GM18498 (cell line): Measurements from ENCODE around the gene WFS1.

Source experiments
- ATAC-seq: cut with Tn5 transposase; IDR thresholded peaks from one replicate; pipeline ENCODE4 v1.9.1; 2021; ENCODE audit warnings: mild to moderate bottlenecking, moderate library complexity; ENCODE audit not compliant: unreplicated experiment

WFS1 gene

GRCh38 chr4:6277935-6278800 lies 8.5 kb downstream of the WFS1 start:
- peak; percentile 1 for ATAC-seq

DNA sequence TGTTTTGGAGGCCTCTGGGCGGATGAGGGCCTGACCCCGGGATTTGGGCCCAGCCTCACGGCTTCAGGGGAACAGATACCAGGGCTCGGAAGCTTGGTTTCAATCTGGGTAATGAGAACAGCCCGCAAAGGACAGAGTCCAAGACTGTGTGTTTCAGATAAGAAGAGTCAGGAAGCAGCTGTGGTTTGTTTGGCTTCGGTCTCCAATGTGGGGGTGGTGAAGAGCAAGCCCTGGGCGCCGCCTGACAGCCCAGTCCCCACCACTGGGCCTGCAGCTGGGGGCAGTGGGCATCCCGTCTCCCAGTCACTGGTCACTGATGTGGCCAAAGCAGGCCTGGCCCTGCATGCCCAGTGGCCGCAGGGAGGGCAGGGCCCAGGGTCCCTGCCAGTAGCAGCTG lies 9.1 kb downstream of the WFS1 start:
- peak; percentile 96 for ATAC-seq

DNA sequence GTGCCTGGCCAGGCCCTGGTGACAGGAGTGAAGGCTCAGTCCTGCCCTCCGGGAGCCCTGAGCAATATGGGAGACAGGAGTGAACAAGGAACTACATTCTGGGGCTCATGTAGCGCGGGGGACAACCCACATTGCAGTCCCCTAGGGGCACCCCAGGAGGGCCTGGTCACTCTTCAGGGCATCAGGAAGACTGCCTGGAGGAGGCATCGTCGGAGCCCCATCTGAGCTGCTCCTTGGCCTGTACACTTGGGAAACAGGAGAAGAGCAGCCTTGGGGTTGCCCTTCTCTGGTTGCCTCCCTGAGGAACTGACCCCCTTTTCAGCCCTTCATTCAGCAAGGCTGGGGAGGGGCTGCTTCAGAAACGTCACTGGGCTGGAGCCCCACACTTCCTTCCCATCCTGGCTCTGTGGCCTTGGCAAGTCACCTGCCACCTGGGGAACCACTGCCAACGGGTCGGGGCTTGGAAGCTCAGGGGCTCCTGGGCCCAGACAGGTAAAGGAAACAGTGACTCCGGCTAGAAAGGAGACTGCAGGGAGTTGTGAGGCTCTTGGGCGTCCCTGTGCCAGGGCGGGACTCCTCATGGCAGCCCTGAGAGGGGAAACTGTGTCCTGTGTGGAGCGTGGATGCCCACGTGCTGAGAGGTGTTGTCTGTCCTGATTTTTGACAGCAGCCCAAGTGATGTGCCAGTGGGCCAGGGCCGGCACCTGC lies 10.1 kb downstream of the WFS1 start:
- no peak for ATAC-seq

DNA sequence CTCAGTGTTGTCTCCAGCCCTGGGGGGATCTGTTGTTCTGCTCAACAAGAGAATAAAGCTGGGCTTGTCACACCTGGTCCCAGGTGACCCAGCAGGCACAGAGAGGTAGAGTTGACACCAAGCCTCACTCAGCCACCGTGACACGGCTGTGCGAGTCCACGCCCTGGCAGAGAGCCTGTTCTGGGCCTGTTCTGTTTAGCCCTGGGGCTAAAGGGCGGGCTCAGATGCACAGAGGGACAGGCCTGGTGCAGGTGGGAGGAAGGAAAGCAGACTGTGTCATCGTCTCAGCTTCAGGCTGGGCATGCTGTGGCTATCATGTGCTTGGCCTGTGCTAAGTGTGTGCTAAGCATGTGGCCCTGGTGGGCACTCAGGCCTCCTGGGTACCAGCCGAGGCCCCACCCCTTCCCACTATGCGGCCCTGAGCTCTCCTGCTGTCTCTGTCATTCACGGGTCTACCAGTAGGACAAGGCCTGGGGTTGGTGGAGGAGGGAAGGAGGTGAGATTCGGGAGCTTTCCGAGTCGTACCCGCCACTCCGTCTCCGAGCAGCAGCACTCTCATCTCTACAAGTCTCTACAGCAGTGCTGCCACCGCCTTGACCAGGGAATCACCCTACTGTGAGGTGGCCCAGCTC lies 10.8 kb downstream of the WFS1 start:
- ATAC-seq, result no peak

DNA sequence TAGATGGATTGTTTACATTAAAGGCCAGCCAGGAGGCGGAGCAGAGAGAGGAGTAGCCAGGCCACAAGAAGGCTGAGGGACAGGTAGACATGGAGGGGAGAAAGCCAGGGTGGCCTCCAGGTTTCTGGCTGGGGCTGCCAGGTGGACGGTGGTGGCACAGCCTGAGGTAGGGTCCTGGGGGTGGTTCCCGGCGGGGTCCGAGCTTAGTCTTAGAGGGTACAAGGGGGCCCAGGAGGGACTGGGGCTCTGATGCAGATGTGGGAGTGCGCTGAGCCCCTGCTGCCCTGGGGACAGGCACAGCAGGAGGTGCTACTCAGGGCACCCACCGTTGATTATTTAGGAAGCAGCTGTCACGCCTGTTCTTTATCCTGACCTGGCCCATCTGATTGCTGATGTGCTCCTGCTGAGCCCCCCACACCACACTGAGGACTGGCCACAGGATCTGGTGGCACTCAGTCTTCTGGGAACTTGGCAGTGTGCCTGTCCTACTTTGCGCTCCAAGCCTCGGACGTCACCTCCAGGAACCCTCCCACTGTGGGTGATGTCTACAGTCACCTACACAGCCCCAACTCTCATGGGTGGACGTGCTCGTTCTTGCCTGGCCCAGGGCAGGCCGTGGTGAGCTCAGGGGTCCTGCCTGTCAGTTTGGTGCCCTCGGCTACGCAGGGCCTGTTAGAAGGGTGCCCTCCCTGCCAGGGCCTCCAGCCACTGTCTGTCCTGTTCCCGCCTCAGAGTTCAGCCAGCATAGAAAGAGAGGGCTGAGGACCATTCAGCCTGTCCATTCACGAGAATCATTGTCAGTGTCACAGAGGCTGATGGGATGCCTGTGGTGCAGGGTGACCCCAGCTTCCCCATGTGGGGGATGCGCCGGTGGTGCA lies 12.0 kb downstream of the WFS1 start:
- no peak for ATAC-seq

GRCh38 chr4:6282314-6282771 lies 12.7 kb downstream of the WFS1 start:
- no peak for ATAC-seq

GRCh38 chr4:6283282-6283681 lies 13.6 kb downstream of the WFS1 start:
- ATAC-seq, result no peak

DNA sequence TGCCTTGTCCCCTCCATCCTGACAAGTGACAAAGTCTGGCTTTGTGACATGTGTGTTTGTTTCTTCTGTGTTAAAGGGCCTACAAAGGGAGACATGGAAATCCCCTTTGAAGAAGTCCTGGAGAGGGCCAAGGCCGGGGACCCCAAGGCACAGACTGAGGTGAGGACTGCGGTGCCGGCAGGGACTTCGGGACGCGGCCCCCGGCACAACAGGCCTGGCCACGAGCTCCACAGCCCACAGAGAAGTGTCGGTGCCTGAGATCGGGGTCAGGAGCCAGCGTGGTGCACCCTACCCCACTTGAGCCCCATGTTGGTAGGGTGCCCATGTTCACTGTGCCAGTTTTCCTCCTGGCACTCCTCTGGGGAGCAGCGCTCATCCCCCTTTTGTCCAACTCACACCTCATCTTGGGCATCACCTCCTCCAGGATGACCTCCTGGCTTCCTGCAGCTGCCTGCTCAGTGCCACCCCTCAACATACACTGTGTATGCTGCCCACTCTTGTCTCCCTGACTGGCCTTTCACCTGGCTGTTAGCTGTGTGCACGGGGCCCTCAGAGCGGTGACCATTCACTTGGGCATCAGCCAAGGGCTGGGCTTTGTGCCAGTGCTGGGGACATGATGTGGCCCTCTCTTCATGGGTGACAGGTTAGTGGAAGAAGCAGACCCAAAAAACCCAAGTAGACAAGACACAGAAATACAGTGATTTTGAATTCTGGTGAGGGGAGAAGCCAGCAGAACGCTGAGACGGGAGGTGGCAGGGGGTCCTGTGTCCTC lies 17.6 kb downstream of the WFS1 start:
- no peak for ATAC-seq

DNA sequence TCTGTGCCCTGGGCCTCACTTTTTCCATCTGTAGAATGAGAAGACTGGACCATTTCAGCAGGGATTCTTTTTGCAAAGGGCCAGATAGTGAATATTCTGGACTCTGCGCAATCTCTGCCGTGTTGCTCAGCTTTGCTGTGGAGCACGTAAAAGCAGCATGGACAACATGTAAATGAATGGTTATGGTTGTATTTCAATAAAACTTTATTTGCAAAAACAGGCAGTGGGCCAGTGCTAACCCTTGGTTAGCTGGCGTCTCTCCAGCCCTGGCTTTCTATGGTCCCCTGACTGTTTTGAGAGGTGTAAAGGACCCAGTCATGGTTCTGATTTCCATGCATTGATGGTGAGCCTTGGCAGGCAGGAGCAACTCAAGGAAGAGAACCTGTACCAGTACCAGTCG lies 18.7 kb downstream of the WFS1 start:
- no peak for ATAC-seq

- ATAC-seq, result no peak
Observed at GRCh38 chr4:6288871-6289270, 19.2 kb downstream of the WFS1 start.

DNA sequence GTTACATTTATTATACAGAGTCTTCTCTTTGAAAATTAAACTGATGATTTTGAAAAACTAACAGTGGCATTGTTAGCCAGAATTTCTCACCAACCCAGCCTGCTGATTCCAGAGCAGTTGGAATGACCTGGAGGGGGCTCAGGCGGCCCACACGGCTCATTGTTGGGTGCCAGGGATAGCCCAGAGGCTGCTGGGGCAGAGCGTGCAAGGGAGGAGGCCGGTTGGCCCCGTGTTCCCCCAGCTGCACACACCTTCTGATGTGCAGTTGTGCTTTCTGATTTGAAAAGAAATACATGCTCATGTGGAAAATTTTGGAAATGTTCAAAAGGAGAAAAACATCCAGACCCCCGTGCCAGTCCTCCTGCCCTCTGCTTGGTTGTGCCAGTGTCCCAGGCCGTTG lies 20.6 kb downstream of the WFS1 start:
- no peak for ATAC-seq

GRCh38 chr4:6290769-6291547 lies 21.3 kb downstream of the WFS1 start:
- ATAC-seq, result no peak

- no peak for ATAC-seq
Observed at GRCh38 chr4:6291784-6292297, 22.2 kb downstream of the WFS1 start.

- ATAC-seq, result no peak
Observed at GRCh38 chr4:6292376-6293096, 22.9 kb downstream of the WFS1 start.

DNA sequence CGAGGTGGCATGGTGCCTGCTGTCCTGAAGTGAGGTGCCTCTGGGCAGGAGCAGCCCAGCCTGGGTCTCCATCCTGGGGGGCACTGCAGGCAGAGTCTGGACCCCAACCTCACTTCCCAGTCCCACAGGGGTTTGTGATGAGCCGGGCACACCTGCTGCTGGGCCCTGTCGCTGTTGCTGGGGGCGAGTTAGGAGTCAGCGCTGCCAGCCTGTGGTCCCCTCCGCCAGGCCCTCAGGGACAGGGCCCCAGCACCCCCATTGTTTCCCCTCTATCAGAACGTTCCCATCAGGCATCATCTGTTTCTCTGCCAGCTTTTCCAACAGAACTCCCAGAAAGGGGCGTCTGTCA lies 23.4 kb downstream of the WFS1 start:
- ATAC-seq, result no peak

- ATAC-seq, result no peak
Observed at GRCh38 chr4:6293661-6294060, 24.0 kb downstream of the WFS1 start.

DNA sequence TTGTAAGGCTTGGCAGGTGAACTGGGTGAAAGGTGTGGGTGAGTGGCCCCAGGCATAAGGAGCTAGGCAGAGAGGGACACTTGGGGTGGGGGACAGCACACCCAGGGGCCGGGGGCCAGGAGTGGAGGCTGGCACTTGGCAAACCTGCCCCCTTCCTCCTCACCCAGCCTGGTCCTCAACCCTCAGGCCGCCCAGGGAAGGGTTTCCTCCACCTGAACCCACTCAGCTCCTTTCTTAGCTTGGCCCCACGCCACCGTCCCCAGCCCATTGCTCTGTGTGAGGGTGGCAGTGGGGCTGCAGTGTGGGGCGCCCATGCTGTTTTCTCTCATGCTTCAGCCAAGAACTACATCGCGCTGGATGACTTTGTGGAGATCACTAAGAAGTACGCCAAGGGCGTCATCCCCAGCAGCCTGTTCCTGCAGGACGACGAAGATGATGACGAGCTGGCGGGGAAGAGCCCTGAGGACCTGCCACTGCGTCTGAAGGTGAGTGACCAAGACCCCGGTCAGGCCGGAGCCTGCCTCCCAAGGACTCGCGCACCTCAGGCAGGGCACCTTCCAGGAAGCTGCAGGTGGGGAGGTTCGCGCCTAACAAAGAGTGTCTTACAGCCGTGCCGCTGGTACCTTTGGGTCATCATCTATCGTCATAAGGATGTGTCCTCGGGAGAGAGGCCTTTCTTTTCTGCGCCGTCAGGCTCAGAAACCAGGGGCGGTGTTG lies 25.2 kb downstream of the WFS1 start:
- no peak for ATAC-seq

GRCh38 chr4:6295495-6295894 lies 25.8 kb downstream of the WFS1 start:
- ATAC-seq, result no peak
